ENCODE data around the gene CFAP91.

CFAP91 gene

DNA sequence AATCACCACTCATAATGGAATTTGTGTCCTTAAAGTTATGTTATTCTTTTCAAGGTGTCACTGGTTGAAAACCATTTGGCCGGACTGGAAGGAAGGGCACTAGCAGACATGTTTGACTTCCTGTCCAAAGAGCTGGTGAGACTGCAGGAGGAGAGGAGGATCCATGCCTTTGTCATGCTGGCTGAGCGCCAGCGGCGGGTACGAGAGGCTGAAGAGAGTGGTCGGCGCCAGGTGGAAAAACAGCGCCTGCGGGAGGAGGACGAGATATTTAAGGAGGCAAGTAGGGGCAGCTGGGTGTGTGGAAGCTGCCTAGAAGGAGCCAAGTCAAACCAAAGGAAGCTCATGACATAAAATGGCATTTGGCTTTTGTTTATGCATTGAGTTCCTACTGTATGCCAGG, 41.1 kb downstream of the CFAP91 start:
- no peak for DNase-seq (ENCODE audit: low read depth)

GRCh38 chr3:119745942-119746341, 43.1 kb downstream of the CFAP91 start:
- DNase-seq (ENCODE audit: low read depth): no peak

- no peak for DNase-seq (ENCODE audit: low read depth)
Measured at GRCh38 chr3:119746423-119746822, 43.6 kb downstream of the CFAP91 start.

DNA sequence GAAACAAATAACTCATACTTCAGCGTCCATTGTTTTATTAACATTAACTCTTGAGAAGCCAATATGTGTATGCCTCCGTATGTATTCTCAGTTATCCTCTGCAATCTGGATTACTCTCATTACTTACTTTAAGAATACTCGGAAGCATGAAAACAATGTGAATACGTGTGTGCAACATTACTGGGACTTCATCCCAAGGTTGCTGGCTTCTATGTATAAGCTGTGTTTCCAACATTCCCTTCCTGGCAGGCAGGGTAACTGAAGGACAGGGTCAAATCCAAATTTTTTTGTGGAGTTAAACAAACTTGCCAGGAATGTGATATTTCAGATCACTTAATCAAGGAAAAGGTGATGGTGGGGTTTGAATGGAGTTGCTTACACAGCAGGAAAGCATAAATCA, 44.5 kb downstream of the CFAP91 start:
- no peak for DNase-seq (ENCODE audit: low read depth)

- DNase-seq (ENCODE audit: low read depth): no peak
Measured at GRCh38 chr3:119748991-119749390, 46.2 kb downstream of the CFAP91 start.

DNA sequence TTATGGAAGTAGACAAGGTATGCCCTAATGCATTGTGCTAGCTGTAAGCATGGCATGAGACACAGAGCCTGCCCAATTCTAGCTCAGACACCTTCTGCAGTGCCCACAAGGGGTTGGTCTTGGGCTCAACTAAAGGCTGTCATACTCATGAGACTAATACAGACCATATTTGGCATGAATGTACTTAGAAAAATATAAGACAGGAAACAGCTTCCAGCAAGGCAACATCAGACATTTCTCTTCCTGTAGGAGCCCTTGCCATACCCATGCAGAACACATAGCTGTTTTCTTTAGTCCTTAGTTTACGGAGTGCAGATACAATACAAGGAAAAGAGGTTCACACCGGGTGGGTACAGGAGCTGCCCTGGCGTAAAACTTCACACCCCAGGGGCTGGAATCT, 48.6 kb downstream of the CFAP91 start:
- DNase-seq (ENCODE audit: low read depth): no peak
